ENCODE measurements around the gene CEP89. TPM values are rescaled to one million over a fixed set of nuclear protein-coding genes. Genes with fewer than 3 reads are reported as not detected.
"Not testable (repeated sequence)": the region's sequence is repeated elsewhere in the genome, so short reads cannot be mapped to it uniquely, and the experiment has no call there.

CEP89 gene
- total RNA-seq, 1 donor from 2014 or later: 7.1 TPM

GRCh38 chr19:32869966-32870573, 101.7 kb downstream of the CEP89 start:
- no peaks in the 10 kb centered on the region for H3K9me3 ChIP-seq
- H3K4me1 ChIP-seq: no peaks in the 10 kb centered on the region
- intact Hi-C loops (cut with DNase I): no loop called here
- no peak for TF ChIP-seq CTCF (IDR thresholded peaks at IDR 0.05)
- no peak overlapping the region for H3K27ac ChIP-seq
- no peaks in the 10 kb centered on the region for H3K36me3 ChIP-seq
- H3K4me3 ChIP-seq: no peak overlapping the region
- no peak for DNase-seq (ENCODE audit: low spot score in 2 of 2)
- H3K27me3 ChIP-seq: no peaks in the 10 kb centered on the region

- Histone ChIP-seq H3K27ac (no peak within 1 kb of the TSS), H3K36me3 (no peaks in the 10 kb centered on the region), H3K4me1 (no peaks in the 10 kb centered on the region), H3K27me3 (no peaks in the 10 kb centered on the region), H3K4me3 (no peak within 1 kb of the TSS), H3K9me3 (no peaks in the 10 kb centered on the region)
- no peak for TF ChIP-seq CTCF (IDR thresholded peaks at IDR 0.05)
- no peak for DNase-seq (ENCODE audit: low spot score in 2 of 2)
- intact Hi-C loops (cut with DNase I): no loop called here
Measured at GRCh38 chr19:32869369-32869965, 102.3 kb downstream of the CEP89 start, which contains the start of gene SLC7A9. SLC7A9 (minus strand) TSS chr19:32869767; CDS start chr19:32868534, 1,233 bp downstream.

- Histone ChIP-seq H3K27ac (no peak overlapping the region), H3K4me3 (no peak overlapping the region), H3K27me3 (no peaks in the 10 kb centered on the region), H3K36me3 (no peaks in the 10 kb centered on the region), H3K4me1 (no peaks in the 10 kb centered on the region), H3K9me3 (no peaks in the 10 kb centered on the region)
- no peak for TF ChIP-seq CTCF (IDR thresholded peaks at IDR 0.05)
- DNase-seq (ENCODE audit: low spot score in 2 of 2): no peak
- intact Hi-C loops (cut with DNase I): no loop called here
Measured at GRCh38 chr19:32868206-32868950, 103.4 kb downstream of the CEP89 start.

- intact Hi-C loops (cut with DNase I); H3K9me3 ChIP-seq; H3K4me1 ChIP-seq; H3K27me3 ChIP-seq; H3K4me3 ChIP-seq; H3K36me3 ChIP-seq; DNase-seq (ENCODE audit: low spot score in 2 of 2); H3K27ac ChIP-seq: not testable (repeated sequence)
Measured at GRCh38 chr19:32867436-32867835, 104.3 kb downstream of the CEP89 start.

GRCh38 chr19:32866564-32867265, 105.0 kb downstream of the CEP89 start:
- intact Hi-C loops (cut with DNase I): no loop called here
- no peaks in the 10 kb centered on the region for H3K27me3 ChIP-seq
- no peak overlapping the region for H3K27ac ChIP-seq
- H3K36me3 ChIP-seq: no peaks in the 10 kb centered on the region
- no peak for TF ChIP-seq CTCF (IDR thresholded peaks at IDR 0.05)
- H3K4me3 ChIP-seq: no peak overlapping the region
- no peak for DNase-seq (ENCODE audit: low spot score in 2 of 2)
- no peaks in the 10 kb centered on the region for H3K4me1 ChIP-seq
- no peaks in the 10 kb centered on the region for H3K9me3 ChIP-seq
